SK-N-MC (cell line): ENCODE measurements around the gene NINJ1.

Experiments used
- DNase-seq: peaks from one replicate; pipeline ENCODE4 v3.0.0-alpha.2; 2011; ENCODE audit warnings: low read depth, low spot score
- H3K27ac ChIP-seq: fragments of 200-600 bp; sonication (generic); 2 replicates; pipeline ENCODE4 v1.5.1; 2016; ENCODE audit warnings: mixed run types
- H3K36me3 ChIP-seq: fragments of 200-600 bp; sonication (generic); 2 replicates; pipeline ENCODE4 v1.6.1; 2017; ENCODE audit warnings: antibody characterized with exemption, low read length, mixed read lengths; ENCODE audit not compliant: insufficient read depth
- H3K4me3 ChIP-seq: fragments of 200-600 bp; sonication (generic); 2 replicates; pipeline ENCODE4 v1.5.1; 2016
- H3K9ac ChIP-seq: fragments of 200-600 bp; sonication (generic); 2 replicates; pipeline ENCODE4 v1.8.0; 2017; ENCODE audit warnings: mixed run types, mixed read lengths; ENCODE audit not compliant: insufficient read length
- H3K9me3 ChIP-seq: fragments of 200-600 bp; sonication (generic); 2 replicates; pipeline ENCODE4 v1.6.1; 2017; ENCODE audit warnings: low read depth, mild to moderate bottlenecking, antibody characterized with exemption, low read length, moderate library complexity, mixed read lengths
- EZH2 ChIP-seq: fragments of 200-600 bp; sonication (generic); IDR thresholded peaks from one replicate; pipeline ENCODE4 v1.6.1; 2017; ENCODE audit warnings: antibody characterized with exemption
- FOXP2 ChIP-seq: optimal IDR thresholded peaks from 2 replicates; pipeline ENCODE3; 2011; ENCODE audit warnings: mild to moderate bottlenecking, moderate library complexity; ENCODE audit not compliant: insufficient read depth; ENCODE audit errors: extremely low read length, control extremely low read depth
- POLR2AphosphoS5 ChIP-seq: IDR thresholded peaks from 2 replicates; pipeline ENCODE4 v1.6.1; 2012; ENCODE audit warnings: mild to moderate bottlenecking, low read depth, low read length, borderline replicate concordance

NINJ1 gene

GRCh38 chr9:93130861-93131481, 3.1 kb downstream of the NINJ1 start:
- Histone ChIP-seq H3K9me3 (no peaks in the 10 kb centered on the region), H3K9ac (no peak overlapping the region), H3K36me3 (no peaks in the 10 kb centered on the region), H3K4me3 (no peak overlapping the region), H3K27ac (no peak overlapping the region)
- TF ChIP-seq FOXP2: no peak
- TF ChIP-seq EZH2: no peak
- TF ChIP-seq POLR2AphosphoS5: no peak
- no peak for DNase-seq

DNA sequence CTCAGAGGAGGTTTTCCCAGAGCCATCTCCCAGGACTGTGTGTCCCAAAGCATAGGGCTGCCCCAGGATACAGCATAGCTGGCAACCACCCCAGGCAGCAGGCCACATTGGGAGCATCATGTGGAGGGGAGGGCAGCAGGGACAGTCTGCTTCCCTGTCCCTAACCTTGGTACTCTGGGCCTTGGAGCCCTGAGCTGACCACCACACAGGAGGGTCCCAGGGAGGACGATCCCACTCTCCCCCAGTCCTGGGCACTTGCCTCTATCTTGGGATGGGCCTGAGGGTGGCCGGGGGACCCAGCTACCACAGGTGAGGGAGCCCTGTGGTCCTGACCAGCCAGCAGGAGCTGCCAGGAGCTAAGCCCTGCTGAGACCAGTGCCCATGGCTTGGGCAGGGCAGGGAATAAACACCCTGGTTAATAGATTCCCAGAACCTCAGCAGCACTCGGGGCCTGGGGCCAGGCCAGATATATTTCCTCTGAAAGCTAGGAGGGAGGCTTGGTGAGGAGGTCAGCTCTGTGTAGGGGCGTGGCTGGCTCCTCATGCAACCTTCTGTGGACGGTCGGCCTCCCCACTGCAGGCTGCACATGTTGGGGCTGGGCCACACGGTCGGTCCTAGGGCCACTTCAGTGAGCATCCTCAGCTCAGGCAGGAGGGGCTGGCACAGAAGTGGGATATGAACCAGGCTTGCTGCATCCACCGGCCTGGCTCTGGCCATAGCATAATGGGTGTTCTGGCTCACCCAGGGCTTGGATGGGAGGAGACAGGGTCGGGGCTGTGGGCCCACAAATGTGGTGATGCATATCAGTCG, 4.2 kb downstream of the NINJ1 start:
- Histone ChIP-seq H3K4me3 (no peak overlapping the region), H3K27ac (no peak overlapping the region), H3K9ac (no peak overlapping the region), H3K9me3 (no peaks in the 10 kb centered on the region), H3K36me3 (no peaks in the 10 kb centered on the region)
- TF ChIP-seq EZH2: no peak
- no peak for TF ChIP-seq POLR2AphosphoS5
- TF ChIP-seq FOXP2: no peak
- DNase-seq: no peak

GRCh38 chr9:93129286-93129685, 4.8 kb downstream of the NINJ1 start:
- TF ChIP-seq POLR2AphosphoS5 (no peak), FOXP2 (no peak), EZH2 (no peak)
- Histone ChIP-seq H3K27ac (no peak overlapping the region), H3K9ac (no peak overlapping the region), H3K36me3 (no peaks in the 10 kb centered on the region), H3K4me3 (no peak overlapping the region), H3K9me3 (no peaks in the 10 kb centered on the region)
- no peak for DNase-seq

- no peaks in the 10 kb centered on the region for H3K9me3 ChIP-seq
- no peak overlapping the region for H3K27ac ChIP-seq
- no peak for DNase-seq
- no peak overlapping the region for H3K4me3 ChIP-seq
- TF ChIP-seq EZH2 (no peak), POLR2AphosphoS5 (no peak), FOXP2 (no peak)
- H3K9ac ChIP-seq: no peak overlapping the region
- H3K36me3 ChIP-seq: no peaks in the 10 kb centered on the region
These were observed 5.3 kb downstream of the NINJ1 start for GRCh38 chr9:93128715-93129224.

DNA sequence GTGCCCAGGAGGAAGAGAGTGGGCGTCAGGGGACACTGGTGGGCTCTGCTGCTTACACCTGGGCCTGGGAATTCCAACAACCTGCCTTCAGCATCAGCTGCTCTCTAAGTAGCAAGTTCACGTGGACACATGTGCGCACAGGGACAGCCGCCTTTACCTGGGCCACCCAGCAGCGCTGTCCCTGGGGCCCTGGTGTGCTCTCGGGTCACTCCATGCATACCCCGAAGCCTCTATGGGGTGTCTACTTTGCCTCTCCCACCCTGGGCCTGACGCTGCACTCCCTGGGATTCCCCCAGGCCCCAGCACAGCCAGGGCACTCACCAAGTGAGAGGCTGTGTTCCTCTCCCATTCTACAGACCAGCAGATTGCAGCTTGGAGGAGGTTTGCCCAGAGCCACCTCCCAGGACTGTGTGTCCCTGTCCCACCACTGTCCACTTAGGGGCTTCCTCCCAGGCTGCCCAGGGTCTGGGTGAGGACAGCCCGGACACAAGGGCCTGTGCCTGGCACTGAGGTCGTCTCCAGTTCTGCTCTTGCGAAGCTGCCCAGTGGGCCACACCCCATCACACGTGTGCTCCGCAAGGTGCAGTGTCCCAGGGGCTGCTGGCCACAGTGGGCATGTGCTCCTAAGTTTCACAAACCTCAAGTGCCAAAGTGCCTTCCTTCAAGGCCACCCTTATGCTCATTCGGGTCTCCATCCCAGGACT, 5.9 kb downstream of the NINJ1 start:
- DNase-seq: no peak
- Histone ChIP-seq H3K4me3 (no peak overlapping the region), H3K36me3 (no peaks in the 10 kb centered on the region), H3K27ac (no peak overlapping the region), H3K9me3 (no peaks in the 10 kb centered on the region), H3K9ac (no peak overlapping the region)
- TF ChIP-seq EZH2 (no peak), FOXP2 (no peak), POLR2AphosphoS5 (no peak)

DNA sequence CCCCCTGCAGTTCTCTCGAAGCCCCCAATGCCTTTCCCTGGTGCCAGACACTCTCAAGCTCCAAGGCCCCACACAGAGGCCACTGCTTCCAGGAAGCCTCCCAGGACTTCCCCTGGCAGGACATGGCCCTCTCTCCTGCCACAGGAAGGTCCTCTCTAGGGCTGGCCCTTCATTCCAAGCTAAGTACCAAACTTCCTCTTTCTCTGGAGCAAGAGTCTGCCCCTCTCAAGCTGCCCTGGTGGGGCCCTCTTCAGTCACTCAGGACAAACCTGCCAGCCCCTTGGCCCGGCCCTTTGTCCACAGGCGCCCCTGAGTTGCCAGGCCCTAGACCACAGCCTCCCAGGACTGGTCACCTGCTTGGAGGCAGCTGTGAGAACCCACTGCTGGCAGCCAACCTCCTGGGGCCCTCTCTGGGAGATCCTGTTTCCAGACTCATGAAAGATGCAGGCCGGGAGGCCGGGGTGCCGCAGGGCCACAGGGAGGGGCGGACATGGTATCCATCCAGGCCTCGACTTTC, 6.6 kb downstream of the NINJ1 start:
- no peak overlapping the region for H3K9ac ChIP-seq
- TF ChIP-seq POLR2AphosphoS5 (no peak), EZH2 (no peak), FOXP2 (no peak)

DNA sequence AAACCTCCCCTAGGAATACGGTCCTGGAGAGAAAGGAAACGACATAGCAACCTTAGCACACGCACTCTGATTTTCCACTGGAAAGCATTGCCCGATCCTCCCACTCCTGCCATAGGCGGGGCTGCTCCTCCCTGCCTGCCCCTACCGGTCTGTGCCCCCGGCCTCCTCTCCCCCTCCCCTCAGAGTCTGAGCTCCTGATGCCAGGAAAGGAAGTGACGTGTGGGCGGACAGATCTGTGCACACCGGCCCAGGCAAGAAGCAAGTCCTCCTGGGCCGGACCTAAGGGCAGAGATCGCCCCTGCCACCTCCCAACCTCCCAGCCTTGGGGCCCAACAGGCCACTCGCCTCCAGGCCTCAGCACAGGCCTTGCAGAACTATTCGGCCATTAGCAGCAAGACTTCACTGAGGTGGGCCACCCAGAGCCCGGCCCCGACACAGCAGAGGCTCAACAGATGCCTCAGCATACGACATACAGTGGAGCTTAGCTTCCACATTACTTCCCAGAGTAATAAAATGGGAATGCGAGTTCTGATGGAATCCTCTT, 7.2 kb downstream of the NINJ1 start:
- Histone ChIP-seq H3K27ac (no peak overlapping the region), H3K9ac (no peak overlapping the region), H3K4me3 (no peak overlapping the region), H3K9me3 (no peaks in the 10 kb centered on the region), H3K36me3 (no peaks in the 10 kb centered on the region)
- TF ChIP-seq EZH2 (no peak), FOXP2 (no peak), POLR2AphosphoS5 (no peak)
- DNase-seq: no peak

More for the DNA sequence above, 6.6 kb downstream of the NINJ1 start:
- DNase-seq: no peak
- no peaks in the 10 kb centered on the region for H3K9me3 ChIP-seq
- no peak overlapping the region for H3K4me3 ChIP-seq
- no peak overlapping the region for H3K27ac ChIP-seq
- no peaks in the 10 kb centered on the region for H3K36me3 ChIP-seq
